ENCODE measurements around the gene CARD10. TPM values are rescaled to one million over a fixed set of nuclear protein-coding genes. Genes with fewer than 3 reads are reported as not detected.

CARD10 gene
- total and polyA plus RNA-seq, 2 of the 13 experiments (the other 11 are each of a cell fraction or from before 2014, with no cell fraction given) = 35.2 to 55.8 TPM

DNA sequence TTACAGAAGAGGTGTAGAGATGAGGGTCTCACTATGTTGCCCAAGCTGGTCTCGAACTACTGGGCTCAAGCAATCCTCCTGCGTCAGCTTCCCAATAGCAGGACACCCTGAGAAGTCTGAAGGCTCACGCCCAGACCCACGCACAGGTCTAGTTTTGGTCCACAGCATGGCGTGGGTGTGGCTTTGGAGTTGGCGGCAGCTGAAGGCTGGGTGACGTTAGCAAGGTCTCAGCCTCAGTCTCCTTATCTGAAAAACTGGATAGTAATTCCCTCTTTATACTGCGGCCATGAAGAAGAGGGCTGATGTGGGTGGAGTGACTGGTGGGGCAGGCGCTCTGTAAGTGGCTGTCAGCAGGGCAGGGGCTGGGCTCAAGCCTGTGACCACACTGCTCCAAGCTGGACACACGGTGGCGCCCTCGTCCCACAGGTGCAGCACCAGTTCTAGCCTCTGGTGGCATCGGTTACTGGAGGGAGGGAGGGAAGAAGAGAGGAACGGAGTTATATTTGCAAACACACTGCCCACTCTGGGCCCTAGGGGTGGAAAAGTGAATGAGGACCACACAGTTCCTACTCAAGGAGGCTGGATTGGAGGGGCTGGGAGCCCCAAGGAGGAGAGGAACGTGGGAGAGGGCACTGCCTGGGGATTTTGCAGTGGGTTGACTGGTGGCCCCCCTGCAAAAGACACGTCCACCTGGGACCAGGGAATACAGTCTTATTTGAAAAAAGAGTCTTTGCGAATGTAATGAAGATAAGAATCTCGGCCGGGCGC, 19.6 kb upstream of the CARD10 start (continued):
- TF ChIP-seq SYNCRIP (IDR thresholded peaks at IDR 0.05; ENCODE audit: insufficient read depth, low read depth, low read length) (no peak), HNRNPUL1 (IDR thresholded peaks at IDR 0.05; ENCODE audit: low read depth, low read length) (no peak), ZNF674 (CRISPR knock-in tag; IDR thresholded peaks at IDR 0.05; ENCODE audit: low read depth) (no peak), KDM5A (IDR thresholded peaks at IDR 0.05; ENCODE audit: borderline replicate concordance, low read length) (no peak), ZNF569 (CRISPR knock-in tag; IDR thresholded peaks at IDR 0.05; ENCODE audit: borderline replicate concordance) (no peak), ZNF773 (CRISPR knock-in tag; IDR thresholded peaks at IDR 0.05; ENCODE audit: borderline replicate concordance) (no peak), ZNF629 (CRISPR knock-in tag; conservative IDR thresholded peaks at IDR 0.05) (peak; percentile 32; the same call in 1 of the 2 replicates), RORA (CRISPR knock-in tag; IDR thresholded peaks at IDR 0.05) (no peak), ZNF839 (CRISPR knock-in tag; IDR thresholded peaks at IDR 0.05; ENCODE audit: borderline replicate concordance) (no peak), PAWR (CRISPR knock-in tag; IDR thresholded peaks at IDR 0.05; ENCODE audit: borderline replicate concordance) (no peak), HNF4A (CRISPR knock-in tag; IDR thresholded peaks at IDR 0.05) (no peak), ZNF530 (CRISPR knock-in tag; IDR thresholded peaks at IDR 0.05; ENCODE audit: low read depth) (no peak), ZNF850 (CRISPR knock-in tag; conservative IDR thresholded peaks at IDR 0.05) (no peak), GABPB1 (CRISPR knock-in tag; IDR thresholded peaks at IDR 0.05) (peak; percentile 56), ZNF451 (CRISPR knock-in tag; IDR thresholded peaks at IDR 0.05) (no peak), FOXA1 (IDR thresholded peaks at IDR 0.05) (no peak), FOXA1 (CRISPR knock-in tag; IDR thresholded peaks at IDR 0.05) (peak; percentile 50), ZSCAN12 (CRISPR knock-in tag; IDR thresholded peaks at IDR 0.05) (no peak), IKZF4 (CRISPR knock-in tag; IDR thresholded peaks at IDR 0.05; ENCODE audit: borderline replicate concordance, low read depth, not compliant biosample characterization) (no peak), CBFB (CRISPR knock-in tag; IDR thresholded peaks at IDR 0.05) (0 out of 2 replicates have a peak, but pooled peaks have one; percentile 59), MEIS1 (CRISPR knock-in tag; IDR thresholded peaks at IDR 0.05; ENCODE audit: borderline replicate concordance) (peak; percentile 76; the same call in 1 of the 2 replicates)
- TF ChIP-seq, protein P1, sequence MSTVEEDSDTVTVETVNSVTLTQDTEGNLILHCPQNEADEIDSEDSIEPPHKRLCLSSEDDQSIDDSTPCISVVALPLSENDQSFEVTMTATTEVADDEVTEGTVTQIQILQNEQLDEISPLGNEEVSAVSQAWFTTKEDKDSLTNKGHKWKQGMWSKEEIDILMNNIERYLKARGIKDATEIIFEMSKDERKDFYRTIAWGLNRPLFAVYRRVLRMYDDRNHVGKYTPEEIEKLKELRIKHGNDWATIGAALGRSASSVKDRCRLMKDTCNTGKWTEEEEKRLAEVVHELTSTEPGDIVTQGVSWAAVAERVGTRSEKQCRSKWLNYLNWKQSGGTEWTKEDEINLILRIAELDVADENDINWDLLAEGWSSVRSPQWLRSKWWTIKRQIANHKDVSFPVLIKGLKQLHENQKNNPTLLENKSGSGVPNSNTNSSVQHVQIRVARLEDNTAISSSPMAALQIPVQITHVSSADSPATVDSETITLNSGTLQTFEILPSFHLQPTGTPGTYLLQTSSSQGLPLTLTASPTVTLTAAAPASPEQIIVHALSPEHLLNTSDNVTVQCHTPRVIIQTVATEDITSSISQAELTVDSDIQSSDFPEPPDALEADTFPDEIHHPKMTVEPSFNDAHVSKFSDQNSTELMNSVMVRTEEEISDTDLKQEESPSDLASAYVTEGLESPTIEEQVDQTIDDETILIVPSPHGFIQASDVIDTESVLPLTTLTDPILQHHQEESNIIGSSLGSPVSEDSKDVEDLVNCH (CRISPR knock-in tag; IDR thresholded peaks at IDR 0.05) = no peak
- TF ChIP-seq, protein P2, sequence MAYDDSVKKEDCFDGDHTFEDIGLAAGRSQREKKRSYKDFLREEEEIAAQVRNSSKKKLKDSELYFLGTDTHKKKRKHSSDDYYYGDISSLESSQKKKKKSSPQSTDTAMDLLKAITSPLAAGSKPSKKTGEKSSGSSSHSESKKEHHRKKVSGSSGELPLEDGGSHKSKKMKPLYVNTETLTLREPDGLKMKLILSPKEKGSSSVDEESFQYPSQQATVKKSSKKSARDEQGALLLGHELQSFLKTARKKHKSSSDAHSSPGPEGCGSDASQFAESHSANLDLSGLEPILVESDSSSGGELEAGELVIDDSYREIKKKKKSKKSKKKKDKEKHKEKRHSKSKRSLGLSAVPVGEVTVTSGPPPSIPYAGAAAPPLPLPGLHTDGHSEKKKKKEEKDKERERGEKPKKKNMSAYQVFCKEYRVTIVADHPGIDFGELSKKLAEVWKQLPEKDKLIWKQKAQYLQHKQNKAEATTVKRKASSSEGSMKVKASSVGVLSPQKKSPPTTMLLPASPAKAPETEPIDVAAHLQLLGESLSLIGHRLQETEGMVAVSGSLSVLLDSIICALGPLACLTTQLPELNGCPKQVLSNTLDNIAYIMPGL (CRISPR knock-in tag; IDR thresholded peaks at IDR 0.05; ENCODE audit: borderline replicate concordance in 1 of 2, low read depth in 1 of 2) = peak; percentile 83 to 86; a peak in 3 of 4 replicates
- TF ChIP-seq, protein P3, sequence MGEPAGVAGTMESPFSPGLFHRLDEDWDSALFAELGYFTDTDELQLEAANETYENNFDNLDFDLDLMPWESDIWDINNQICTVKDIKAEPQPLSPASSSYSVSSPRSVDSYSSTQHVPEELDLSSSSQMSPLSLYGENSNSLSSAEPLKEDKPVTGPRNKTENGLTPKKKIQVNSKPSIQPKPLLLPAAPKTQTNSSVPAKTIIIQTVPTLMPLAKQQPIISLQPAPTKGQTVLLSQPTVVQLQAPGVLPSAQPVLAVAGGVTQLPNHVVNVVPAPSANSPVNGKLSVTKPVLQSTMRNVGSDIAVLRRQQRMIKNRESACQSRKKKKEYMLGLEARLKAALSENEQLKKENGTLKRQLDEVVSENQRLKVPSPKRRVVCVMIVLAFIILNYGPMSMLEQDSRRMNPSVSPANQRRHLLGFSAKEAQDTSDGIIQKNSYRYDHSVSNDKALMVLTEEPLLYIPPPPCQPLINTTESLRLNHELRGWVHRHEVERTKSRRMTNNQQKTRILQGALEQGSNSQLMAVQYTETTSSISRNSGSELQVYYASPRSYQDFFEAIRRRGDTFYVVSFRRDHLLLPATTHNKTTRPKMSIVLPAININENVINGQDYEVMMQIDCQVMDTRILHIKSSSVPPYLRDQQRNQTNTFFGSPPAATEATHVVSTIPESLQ (CRISPR knock-in tag; conservative IDR thresholded peaks at IDR 0.05) = no peak

Data from HepG2 (cell line).